HT1080 (cell line): ENCODE results near the gene TMEM26. TPM values are rescaled to one million over a fixed set of nuclear protein-coding genes. Genes with fewer than 3 reads are reported as not detected.

ENCODE experiments used
- DNase-seq: peaks from one replicate; pipeline ENCODE4 v3.0.0-alpha.2; 2015; ENCODE audit warnings: low read depth
- polyA plus RNA-seq, 2 experiments: library from polyadenylated mRNA; depleted of rRNA; stranded (reverse); fragments of >200 nt; gene quantifications; 2 replicates each; pipeline ENCODE4 v1.2.3, GENCODE V29; 2015
- total RNA-seq: library from RNA; depleted of rRNA; stranded (reverse); fragments of >200 nt; shearing (Covaris generic); gene quantifications from 2 replicates; pipeline ENCODE4 v1.2.3, GENCODE V29; 2014; rRNA removed

TMEM26 gene
- total RNA-seq = not detected in 2 replicates
- not detected in 2 replicates for polyA plus RNA-seq (2015; cell fraction: cytosol; rRNA removed)
- not detected in 2 replicates for polyA plus RNA-seq (2015; cell fraction: nucleus; rRNA removed)

- no peak for DNase-seq
Observed at GRCh38 chr10:61452655-61453641, at the start of gene TMEM26. Gene TMEM26 (minus strand): TSS chr10:61453381. CDS start chr10:61453081, 300 bp downstream.

DNA sequence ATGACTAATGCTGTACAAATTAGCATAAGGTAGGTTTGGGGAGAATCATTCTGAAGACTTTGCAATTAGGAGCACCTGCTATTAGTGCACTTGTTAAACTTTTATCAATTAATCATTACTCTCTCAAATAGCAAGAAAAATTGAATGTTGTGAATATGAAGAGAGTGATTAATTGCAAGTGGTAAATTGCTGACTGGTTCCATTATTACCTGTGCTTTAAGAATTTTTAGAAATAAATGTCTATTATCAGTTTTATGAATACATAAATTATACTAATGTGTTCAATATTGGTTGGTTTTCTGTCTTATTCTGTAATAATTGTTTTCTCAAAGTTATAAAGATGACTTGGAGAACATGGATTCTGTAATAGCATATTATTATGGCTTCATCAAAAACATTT is 47.3 kb upstream of the TMEM26 start:
- DNase-seq = no peak

GRCh38 chr10:61492364-61492995 is 39.3 kb upstream of the TMEM26 start:
- DNase-seq = no peak

GRCh38 chr10:61487506-61487905 is 34.3 kb upstream of the TMEM26 start:
- DNase-seq = peak; percentile 84

GRCh38 chr10:61486738-61487396 is 33.7 kb upstream of the TMEM26 start:
- DNase-seq = peak; percentile 17

DNA sequence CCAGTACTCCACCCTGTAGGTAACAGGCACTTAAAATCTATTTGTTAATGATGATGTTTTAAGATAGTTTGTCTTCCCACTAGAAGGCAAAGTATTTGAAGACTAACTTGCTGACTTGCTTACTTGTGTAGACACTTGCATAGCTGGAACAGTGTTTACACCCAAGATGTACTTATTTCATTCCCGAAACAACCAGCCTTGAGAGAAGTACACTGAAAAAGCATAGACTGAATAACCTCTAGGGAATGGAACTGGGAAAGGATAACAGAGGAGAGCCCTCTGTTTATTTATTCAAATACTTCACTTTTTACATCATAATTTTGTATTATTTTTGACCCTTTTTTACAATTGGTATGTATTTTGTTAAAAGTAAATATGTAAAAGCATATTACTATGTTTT is 33.1 kb upstream of the TMEM26 start:
- no peak for DNase-seq

DNA sequence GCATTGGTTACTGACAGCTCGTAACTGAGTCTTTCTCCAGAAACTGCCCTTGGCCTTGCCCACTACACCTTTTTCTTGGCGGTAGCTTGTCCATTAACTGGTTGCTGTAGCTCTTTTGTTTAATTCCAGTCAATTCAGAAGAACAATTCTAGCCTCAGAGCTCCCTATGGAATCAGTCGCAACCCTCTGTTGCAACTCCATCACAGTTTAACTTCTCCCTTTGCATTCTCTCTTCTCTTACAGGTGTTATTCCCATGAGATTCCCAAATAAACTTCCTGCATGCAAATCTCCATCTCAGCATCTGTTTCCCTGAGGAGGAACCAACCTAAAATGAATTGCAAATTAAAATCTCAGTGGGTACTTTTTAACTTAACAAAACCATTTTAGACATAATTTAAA is 28.4 kb upstream of the TMEM26 start:
- DNase-seq = no peak

- DNase-seq = no peak
Observed at GRCh38 chr10:61480208-61480607, 27.0 kb upstream of the TMEM26 start.

DNA sequence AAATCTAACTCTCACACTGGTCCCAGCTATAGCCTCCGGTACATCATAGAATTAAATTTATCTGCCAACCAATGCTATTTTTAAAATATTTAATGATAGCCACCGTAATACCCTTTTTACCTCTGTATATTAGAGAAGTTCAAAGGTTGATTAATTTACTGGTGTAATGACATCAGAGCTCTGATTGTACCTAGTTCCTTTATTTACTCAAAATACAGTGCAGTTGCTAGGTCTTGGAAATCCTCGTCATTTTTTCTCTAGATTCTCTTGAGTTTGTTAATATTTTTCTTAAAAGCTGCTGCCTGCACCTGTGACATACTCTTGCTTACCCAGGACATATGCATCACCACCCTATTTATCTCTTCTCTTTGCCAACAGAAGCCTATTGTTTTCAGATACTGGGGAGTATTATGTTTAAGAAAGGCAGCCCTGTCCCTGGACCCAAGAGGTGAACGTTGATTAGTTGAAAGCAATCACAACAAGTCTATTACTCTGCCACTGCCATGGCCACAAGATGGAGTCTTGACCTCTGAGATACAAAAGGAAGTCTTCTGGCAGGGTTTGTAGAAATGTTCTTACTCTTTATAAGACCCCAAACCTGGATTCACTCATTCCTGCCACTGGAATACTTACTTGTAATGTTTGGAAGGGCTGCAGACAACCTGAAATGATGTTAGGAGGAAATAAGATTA is 25.6 kb upstream of the TMEM26 start:
- DNase-seq = no peak

- DNase-seq = no peak
Observed at GRCh38 chr10:61477451-61477850, 24.3 kb upstream of the TMEM26 start.

DNA sequence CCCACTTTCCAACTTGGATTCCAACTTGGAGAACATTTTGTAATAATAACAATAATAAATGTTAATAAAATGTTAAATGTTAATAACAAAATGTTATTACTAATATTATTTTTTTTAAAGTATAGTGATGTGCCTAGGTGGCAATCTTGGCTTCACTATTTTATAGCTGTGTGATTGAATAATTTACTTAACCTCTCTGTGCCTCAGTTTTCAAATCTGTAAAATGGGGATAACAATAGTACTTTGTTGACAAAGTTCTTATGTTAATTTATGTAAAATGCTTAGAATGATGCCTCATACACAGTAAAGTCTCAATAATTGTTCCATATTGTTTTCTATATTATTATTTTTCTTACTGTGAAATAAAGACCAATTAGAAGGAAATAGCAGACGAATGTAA is 23.3 kb upstream of the TMEM26 start:
- DNase-seq = no peak

DNA sequence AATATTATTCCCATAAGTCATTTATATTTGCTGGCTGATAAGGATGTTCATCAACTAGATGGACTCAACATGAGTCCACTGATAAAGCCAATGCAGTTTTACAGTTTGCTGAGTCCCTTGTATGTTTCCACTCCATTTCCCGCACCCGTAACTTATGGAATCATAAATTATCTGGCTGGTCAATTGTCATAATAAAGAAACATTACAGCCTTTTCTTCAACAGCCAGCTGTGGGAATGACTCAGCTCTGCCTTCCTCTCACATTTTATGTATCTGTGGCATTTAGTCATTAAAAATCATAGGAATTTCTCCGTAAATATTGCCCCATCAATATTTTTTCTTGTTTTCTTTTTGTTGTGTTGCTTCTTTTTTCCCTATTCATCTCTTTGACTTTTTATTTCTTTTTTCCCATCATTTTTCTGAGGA is 22.3 kb upstream of the TMEM26 start:
- peak; percentile 39 for DNase-seq

GRCh38 chr10:61472090-61472674 is 19.0 kb upstream of the TMEM26 start:
- no peak for DNase-seq

DNA sequence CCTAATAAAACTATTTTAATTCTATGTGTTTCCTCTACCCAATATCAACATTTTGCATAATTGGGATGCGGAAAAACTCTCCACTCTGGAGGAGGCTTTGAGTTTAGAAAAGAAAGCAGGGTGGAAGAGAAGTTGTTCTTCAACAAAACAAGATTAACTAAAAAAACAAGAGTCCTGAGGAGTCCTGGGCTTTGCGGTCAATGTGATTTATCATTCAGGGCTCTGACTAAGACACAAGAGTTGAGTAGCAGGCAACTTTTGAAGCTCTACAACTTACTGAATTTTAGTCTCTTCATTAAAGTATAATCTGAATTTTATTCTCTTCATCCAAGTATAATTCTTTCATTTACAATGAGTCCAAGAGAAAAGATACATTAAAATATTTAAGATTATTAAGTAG is 18.3 kb upstream of the TMEM26 start:
- no peak for DNase-seq

GRCh38 chr10:61470740-61471139 is 17.6 kb upstream of the TMEM26 start:
- DNase-seq = no peak

- no peak for DNase-seq
Observed at GRCh38 chr10:61465901-61466632, 12.9 kb upstream of the TMEM26 start.

DNA sequence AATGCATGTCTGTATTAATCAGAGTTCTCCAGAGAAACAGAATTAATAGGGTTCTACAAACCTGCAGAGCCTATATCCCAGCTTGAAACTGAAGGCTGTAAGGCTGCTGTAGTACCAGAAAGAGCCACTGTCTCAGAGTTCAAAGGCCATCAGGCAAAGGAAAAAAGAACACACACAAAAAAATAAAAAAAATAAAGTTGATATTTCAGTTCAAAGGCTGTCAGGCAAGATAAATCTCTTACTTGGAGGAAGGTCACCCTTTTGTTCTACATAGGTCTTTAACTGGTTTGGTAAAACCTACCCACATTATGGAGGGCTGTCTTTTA is 12.0 kb upstream of the TMEM26 start:
- no peak for DNase-seq

DNA sequence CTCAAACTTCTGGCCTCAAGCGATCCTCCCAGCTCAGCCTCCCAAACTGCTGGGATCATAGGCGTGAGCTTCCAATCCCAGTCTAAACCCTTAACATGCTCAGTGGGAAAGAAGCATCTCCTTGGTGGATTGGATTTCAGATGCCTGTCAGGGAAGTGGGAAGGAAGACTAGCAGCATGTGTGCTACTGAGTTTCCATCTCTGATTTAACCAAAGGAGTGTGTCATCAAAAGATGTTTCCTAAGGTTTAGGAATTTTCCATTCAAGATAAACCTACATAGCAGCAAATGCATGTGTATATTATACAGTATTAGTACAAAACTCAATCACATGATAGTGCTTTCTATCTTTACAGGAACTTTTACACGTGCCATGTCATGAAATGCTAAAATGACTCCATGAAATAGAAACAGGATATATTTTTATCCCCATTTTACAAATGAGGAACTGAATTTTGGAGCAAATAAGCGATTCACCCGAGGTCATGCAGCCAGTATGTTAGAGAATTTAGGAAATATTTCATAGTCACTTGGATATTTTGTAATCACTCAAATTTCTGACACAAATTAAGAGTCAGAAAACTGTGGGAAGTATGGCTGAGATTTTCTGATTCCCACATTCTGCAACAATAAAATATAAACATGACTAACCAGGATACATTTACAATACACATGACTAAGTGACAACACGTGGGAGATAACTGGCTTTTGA is 11.4 kb upstream of the TMEM26 start:
- peak; percentile 58 for DNase-seq
